ENCODE measurements around the gene GARIN5B.

GRCh38 chr19:55384920-55385723 lies 22.1 kb upstream of the GARIN5B start:
- TF ChIP-seq CTCF (IDR thresholded peaks at IDR 0.05) (no peak), POLR2A (IDR thresholded peaks at IDR 0.05) (no peak)
